ENCODE data around the gene RBP3.

RBP3 gene

GRCh38 chr10:47369251-47369894, 21.2 kb downstream of the RBP3 start:
- H3K27me3 ChIP-seq (replicated peaks) = no peaks in the 10 kb centered on the region
- no peak for TF ChIP-seq CTCF (IDR thresholded peaks at IDR 0.05; ENCODE audit: low read depth, low read length, missing control alignments)
- no peaks in the 10 kb centered on the region for H3K36me3 ChIP-seq (replicated peaks)
- no peak overlapping the region for H3K4me3 ChIP-seq (ENCODE audit: low read depth, low read length)
- H3K27ac ChIP-seq = no peak overlapping the region
- in situ Hi-C loops (cut with HindIII; ENCODE audit: low pct_ligation_motif_present, low sequenced_read_pairs) = no loop called here
- no peak for DNase-seq

- in situ Hi-C loops (cut with HindIII; ENCODE audit: low pct_ligation_motif_present, low sequenced_read_pairs) = no loop called here
- no peak for DNase-seq
- Histone ChIP-seq H3K4me3 (ENCODE audit: low read depth, low read length) (no peak overlapping the region), H3K36me3 (replicated peaks) (no peaks in the 10 kb centered on the region), H3K27ac (no peak overlapping the region), H3K27me3 (replicated peaks) (no peaks in the 10 kb centered on the region)
- TF ChIP-seq CTCF (IDR thresholded peaks at IDR 0.05; ENCODE audit: low read depth, low read length, missing control alignments) = no peak
Measured at GRCh38 chr10:47370015-47370767, 22.0 kb downstream of the RBP3 start.

- Histone ChIP-seq H3K36me3 (replicated peaks) (no peaks in the 10 kb centered on the region), H3K27me3 (replicated peaks) (no peaks in the 10 kb centered on the region), H3K4me3 (ENCODE audit: low read depth, low read length) (no peak overlapping the region), H3K27ac (no peak overlapping the region)
- no peak for DNase-seq
- TF ChIP-seq CTCF (IDR thresholded peaks at IDR 0.05; ENCODE audit: low read depth, low read length, missing control alignments) = no peak
- in situ Hi-C loops (cut with HindIII; ENCODE audit: low pct_ligation_motif_present, low sequenced_read_pairs) = no loop called here
Measured at GRCh38 chr10:47370878-47371277, 22.7 kb downstream of the RBP3 start.

- in situ Hi-C loops (cut with HindIII; ENCODE audit: low pct_ligation_motif_present, low sequenced_read_pairs) = no loop called here
- no peak for DNase-seq
- H3K36me3 ChIP-seq (replicated peaks) = no peaks in the 10 kb centered on the region
- TF ChIP-seq CTCF (IDR thresholded peaks at IDR 0.05; ENCODE audit: low read depth, low read length, missing control alignments) = no peak
- H3K27ac ChIP-seq = no peak overlapping the region
- H3K4me3 ChIP-seq (ENCODE audit: low read depth, low read length) = no peak overlapping the region
- no peaks in the 10 kb centered on the region for H3K27me3 ChIP-seq (replicated peaks)
Measured at GRCh38 chr10:47371629-47372485, 23.7 kb downstream of the RBP3 start.

GRCh38 chr10:47372726-47373125, 24.6 kb downstream of the RBP3 start:
- no peak overlapping the region for H3K27ac ChIP-seq
- no peak for DNase-seq
- no peak for TF ChIP-seq CTCF (IDR thresholded peaks at IDR 0.05; ENCODE audit: low read depth, low read length, missing control alignments)
- no peak overlapping the region for H3K4me3 ChIP-seq (ENCODE audit: low read depth, low read length)
- H3K36me3 ChIP-seq (replicated peaks) = no peaks in the 10 kb centered on the region
- no peaks in the 10 kb centered on the region for H3K27me3 ChIP-seq (replicated peaks)
- in situ Hi-C loops (cut with HindIII; ENCODE audit: low pct_ligation_motif_present, low sequenced_read_pairs) = no loop called here
